GM12864 (cell line): ENCODE data around the gene ANXA6.

Experiments used
- DNase-seq: peaks from one replicate; pipeline ENCODE4 v3.0.0-alpha.2; 2011; ENCODE audit warnings: low read depth
- H3K4me3 ChIP-seq: 2 replicates; pipeline ENCODE4 v1.5.1; 2011; ENCODE audit warnings: mild to moderate bottlenecking, low read depth, low read length, control low read depth
- CTCF ChIP-seq: IDR thresholded peaks from 2 replicates; pipeline ENCODE4 v1.5.1; 2011; ENCODE audit warnings: low read depth, mild to moderate bottlenecking, moderate library complexity, low read length, control low read depth, inconsistent platforms; ENCODE audit errors: missing control alignments

The ANXA6 gene

DNA sequence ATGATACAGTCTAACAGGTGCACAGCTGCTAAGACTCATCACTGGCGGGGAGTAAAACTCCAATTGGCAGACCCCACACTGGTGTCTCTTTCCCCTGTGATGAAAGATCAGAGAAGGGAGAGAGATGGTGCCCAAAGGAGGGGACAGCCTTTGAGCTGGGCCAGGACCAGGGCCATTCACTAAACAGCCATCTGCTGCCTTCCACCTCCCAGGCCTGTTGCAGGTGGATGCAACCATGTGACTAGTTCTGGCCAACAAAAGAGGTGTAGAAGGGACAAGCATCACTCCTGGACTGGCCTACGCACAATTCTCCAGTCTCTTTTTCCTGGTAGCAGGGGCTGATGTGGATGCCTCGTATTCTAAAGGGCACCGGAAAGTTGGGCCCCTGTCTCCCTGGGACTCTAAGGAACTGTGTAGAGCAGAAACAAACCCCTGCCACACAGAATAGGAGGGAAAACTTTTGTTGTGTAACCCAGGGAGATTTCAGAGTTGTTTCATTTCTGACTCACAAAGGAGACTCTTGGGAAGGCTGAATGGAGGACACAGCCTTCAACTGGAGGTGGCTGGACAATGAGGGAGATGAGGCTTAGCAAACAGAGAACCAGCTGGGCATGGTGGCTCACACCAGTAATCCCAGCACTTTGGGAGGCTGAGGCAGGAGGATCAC lies 103.7 kb downstream of the ANXA6 start:
- H3K4me3 ChIP-seq = no peak overlapping the region
- no peak for DNase-seq
- no peak for TF ChIP-seq CTCF

- no peak for TF ChIP-seq CTCF
- no peak overlapping the region for H3K4me3 ChIP-seq
- DNase-seq = no peak
Measured at GRCh38 chr5:151052836-151053235, 104.7 kb downstream of the ANXA6 start.

DNA sequence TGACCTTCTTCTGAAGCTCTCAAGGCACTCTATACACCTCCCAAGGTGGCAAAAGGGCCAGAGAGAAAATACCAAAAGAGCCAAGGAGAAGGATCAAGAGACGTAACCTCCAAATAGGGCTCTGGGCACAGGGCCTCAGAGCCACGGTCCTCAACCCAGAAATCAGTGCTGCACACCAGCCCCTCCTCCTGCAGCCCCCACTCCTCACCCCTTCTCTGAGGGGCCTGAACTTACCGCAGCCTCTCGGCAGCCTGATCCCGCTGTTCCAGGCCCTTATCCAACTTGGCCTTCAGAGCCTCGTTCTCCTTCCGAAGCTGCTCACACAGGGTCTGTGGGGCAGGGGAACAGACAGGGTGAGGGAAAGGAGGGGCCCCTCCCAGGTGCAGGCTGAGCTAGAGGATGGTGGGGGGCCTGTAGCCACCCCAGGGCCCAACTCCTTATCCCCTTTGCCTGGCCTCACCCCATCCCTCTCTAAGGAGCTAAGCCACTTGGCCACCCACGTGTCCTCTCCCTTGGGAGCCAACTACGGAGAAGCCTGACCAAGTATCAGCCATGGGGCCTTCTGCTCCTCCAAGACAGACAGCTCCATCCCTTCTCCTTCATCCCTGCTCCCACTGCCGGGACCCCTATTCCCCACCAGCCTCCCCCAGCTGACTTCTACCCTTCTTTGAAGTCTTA lies 105.5 kb downstream of the ANXA6 start:
- H3K4me3 ChIP-seq = no peak overlapping the region
- TF ChIP-seq CTCF = no peak
- no peak for DNase-seq

DNA sequence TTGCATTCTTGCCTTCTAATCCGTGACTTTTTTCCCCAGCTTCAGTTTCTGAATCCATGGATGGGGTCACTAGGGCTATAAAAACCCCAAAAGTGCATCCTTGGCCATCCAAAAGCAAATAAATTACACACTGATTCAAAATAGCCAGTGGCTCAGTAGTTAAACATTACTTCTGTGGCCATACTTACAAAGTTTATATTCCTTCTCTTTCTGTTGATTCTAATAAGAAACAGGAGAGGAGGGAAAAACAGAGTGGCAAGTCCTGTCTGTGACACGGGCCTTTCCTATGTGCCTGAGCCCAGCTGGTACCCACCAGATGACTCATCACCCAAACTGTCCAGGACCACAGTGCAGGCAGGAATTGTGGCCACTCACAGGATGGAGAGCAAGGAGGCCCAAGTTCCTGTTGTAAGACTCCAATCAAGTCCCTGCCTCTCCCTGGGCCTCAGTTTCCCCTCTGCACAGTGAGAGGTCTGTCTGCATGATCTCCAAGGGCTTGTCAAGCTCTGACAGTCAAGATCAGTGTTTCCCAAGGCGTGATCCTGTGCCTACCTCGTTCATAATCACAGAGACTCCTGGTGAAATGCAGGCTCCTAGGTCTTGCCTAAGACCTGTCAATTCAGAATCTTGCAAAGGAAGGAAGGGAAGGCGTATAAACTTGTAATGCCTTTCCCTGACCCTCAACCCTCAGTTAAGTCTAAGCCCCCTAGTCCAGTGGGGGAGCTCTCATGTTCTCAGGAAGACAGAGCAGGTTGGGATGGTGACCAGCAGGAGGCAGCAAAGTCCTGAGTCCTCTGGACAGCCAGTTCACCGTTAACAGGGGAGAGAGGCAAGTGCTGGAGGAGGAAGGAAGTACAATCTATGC lies 106.3 kb downstream of the ANXA6 start:
- peak; percentile 59 for DNase-seq
- H3K4me3 ChIP-seq = no peak overlapping the region
- peak; percentile 89 for TF ChIP-seq CTCF
